Measurements from ENCODE around the gene ZNHIT6. TPM values are rescaled to one million over a fixed set of nuclear protein-coding genes. Genes with fewer than 3 reads are reported as not detected.

ZNHIT6 gene
- total RNA-seq, 1 experiment from 2014 or later, result 56.2 TPM

DNA sequence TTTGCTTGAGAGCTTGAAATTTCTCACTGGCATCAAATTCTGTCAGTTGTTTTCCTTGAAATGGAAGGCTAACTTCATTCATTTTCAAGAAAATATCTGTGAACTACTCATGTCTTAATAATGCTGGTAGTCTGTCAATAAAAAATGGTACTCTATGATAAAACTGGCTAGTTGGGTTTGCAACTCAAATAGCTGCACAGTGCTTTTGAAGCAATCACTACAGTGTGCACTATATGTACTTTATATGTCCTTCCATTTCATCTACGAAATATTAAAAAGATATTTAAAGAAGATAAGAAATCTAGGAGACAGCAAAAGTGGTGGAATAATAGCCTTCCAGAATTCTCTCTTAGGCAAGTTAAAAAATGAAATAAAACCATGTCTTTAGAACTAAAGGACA, 39.9 kb upstream of the ZNHIT6 start:
- TF ChIP-seq SIN3A (IDR thresholded peaks at IDR 0.05; ENCODE audit: borderline replicate concordance, insufficient read depth, low read depth, low read length), result no peak
- TF ChIP-seq REST (IDR thresholded peaks at IDR 0.05; ENCODE audit: insufficient read depth in 1 of 2, low read depth in 2 of 2, low read length in 1 of 2), result no peak
- TF ChIP-seq TCF7L2 (IDR thresholded peaks at IDR 0.05; ENCODE audit: low read depth, low read length), result no peak
- TF ChIP-seq POLR2AphosphoS5 (IDR thresholded peaks at IDR 0.05; ENCODE audit: low read depth, low read length), result no peak
- no peak for TF ChIP-seq CTCF (IDR thresholded peaks at IDR 0.05)
- DNase-seq (ENCODE audit: low read depth, low spot score) (no peak), ATAC-seq (no peak)
- in situ Hi-C loops (cut with HindIII; ENCODE audit: low pct_unique_long_range_greater_than_20kb, low sequenced_read_pairs) (no loop called here), intact Hi-C loops (cut with micrococcal nuclease; ENCODE audit: unreplicated experiment) (no loop called here)
- H3K9me3 ChIP-seq (ENCODE audit: control insufficient read depth, insufficient read depth, low read depth, low read length), result no peaks in the 10 kb centered on the region
- no peaks in the 10 kb centered on the region for H3K27me3 ChIP-seq (ENCODE audit: control insufficient read depth, insufficient read depth, low read length)
- no peaks in the 10 kb centered on the region for H3K36me3 ChIP-seq (ENCODE audit: control insufficient read depth, insufficient read depth, low read length)
- no peaks in the 10 kb centered on the region for H3K4me1 ChIP-seq (ENCODE audit: control insufficient read depth, insufficient read depth, low read length)
- no peak overlapping the region for H3K27ac ChIP-seq (ENCODE audit: low read length)
- CTCF ChIA-PET, result interaction anchor here (0.7 kb wide), 1 partner anchor 119 kb away, joined by 3 read pairs; no protein-coding TSS in a partner anchor
- no peak overlapping the region for H3K4me3 ChIP-seq (ENCODE audit: low read depth in 2 of 2, low read length in 2 of 2)
- no TSS peak for BruUV-seq (replicated peaks)
- POLR2A ChIA-PET, result no interaction called here

GRCh38 chr1:85746777-85747176, 38.5 kb upstream of the ZNHIT6 start:
- Histone ChIP-seq H3K4me3 (ENCODE audit: low read depth in 2 of 2, low read length in 2 of 2) (no peak overlapping the region), H3K27me3 (ENCODE audit: control insufficient read depth, insufficient read depth, low read length) (no peaks in the 10 kb centered on the region), H3K27ac (ENCODE audit: low read length) (no peak overlapping the region), H3K36me3 (ENCODE audit: control insufficient read depth, insufficient read depth, low read length) (no peaks in the 10 kb centered on the region), H3K4me1 (ENCODE audit: control insufficient read depth, insufficient read depth, low read length) (no peaks in the 10 kb centered on the region), H3K9me3 (ENCODE audit: control insufficient read depth, insufficient read depth, low read depth, low read length) (no peaks in the 10 kb centered on the region)
- DNase-seq (ENCODE audit: low read depth, low spot score) (no peak), ATAC-seq (no peak)
- intact Hi-C loops (cut with micrococcal nuclease; ENCODE audit: unreplicated experiment) (no loop called here), in situ Hi-C loops (cut with HindIII; ENCODE audit: low pct_unique_long_range_greater_than_20kb, low sequenced_read_pairs) (no loop called here)
- ChIA-PET CTCF (no interaction called here), POLR2A (no interaction called here)
- no TSS peak for BruUV-seq (replicated peaks)
- TF ChIP-seq REST (IDR thresholded peaks at IDR 0.05; ENCODE audit: insufficient read depth in 1 of 2, low read depth in 2 of 2, low read length in 1 of 2), result no peak
- TF ChIP-seq CTCF (IDR thresholded peaks at IDR 0.05), result peak; percentile 29; the same call in 1 of the 2 replicates
